ENCODE data around the gene SENP6. TPM values are rescaled to one million over a fixed set of nuclear protein-coding genes. Genes with fewer than 3 reads are reported as not detected.

SENP6 gene
- polyA plus RNA-seq, 1 donor from 2014 or later = 113 TPM

GRCh38 chr6:75759207-75759606 is 157.5 kb downstream of the SENP6 start:
- Histone ChIP-seq H3K9me2 (ENCODE audit: insufficient read depth, low read length) (no peaks in the 10 kb centered on the region), H3K9me3 (ENCODE audit: low read length) (no peaks in the 10 kb centered on the region), H3K27me3 (ENCODE audit: insufficient read depth, low read depth, low read length) (no peaks in the 10 kb centered on the region), H2AFZ (ENCODE audit: low read depth, low read length) (no peak overlapping the region), H3F3A (ENCODE audit: insufficient read depth, low read length, poor library complexity, severe bottlenecking) (no peaks in the 10 kb centered on the region), H3K4me3 (ENCODE audit: low read length) (no peak overlapping the region), H4K20me1 (ENCODE audit: insufficient read depth) (no peaks in the 10 kb centered on the region), H3K79me2 (replicated peaks; ENCODE audit: insufficient read depth, low read length) (peaks cover 7% of the 10 kb centered on the region), H3K4me2 (ENCODE audit: low read length) (no peak overlapping the region), H3K36me3 (ENCODE audit: insufficient read depth, low read length) (no peaks in the 10 kb centered on the region), H3K9ac (ENCODE audit: low read length) (no peak overlapping the region), H3K27ac (ENCODE audit: low read length) (no peak overlapping the region)
- TF ChIP-seq RAD21 (conservative IDR thresholded peaks at IDR 0.05) (no peak), MXI1 (conservative IDR thresholded peaks at IDR 0.05; ENCODE audit: poor library complexity, severe bottlenecking) (no peak), EP300 (conservative IDR thresholded peaks at IDR 0.05; ENCODE audit: poor library complexity, severe bottlenecking) (no peak), SMC3 (conservative IDR thresholded peaks at IDR 0.05; ENCODE audit: poor library complexity) (no peak), POLR2AphosphoS5 (IDR thresholded peaks at IDR 0.05) (no peak), CTCF (IDR thresholded peaks at IDR 0.05; ENCODE audit: poor library complexity, severe bottlenecking) (no peak), REST (IDR thresholded peaks at IDR 0.05; ENCODE audit: borderline replicate concordance) (no peak), TAF1 (IDR thresholded peaks at IDR 0.05; ENCODE audit: low read depth) (no peak), EZH2 (IDR thresholded peaks at IDR 0.05; ENCODE audit: borderline replicate concordance, insufficient read depth, low read length, poor library complexity, severe bottlenecking) (no peak)

GRCh38 chr6:75760320-75760719 is 158.6 kb downstream of the SENP6 start:
- Histone ChIP-seq H3K27me3 (ENCODE audit: insufficient read depth, low read depth, low read length) (no peaks in the 10 kb centered on the region), H3K9me3 (ENCODE audit: low read length) (no peaks in the 10 kb centered on the region), H3K9ac (ENCODE audit: low read length) (no peak overlapping the region), H4K20me1 (ENCODE audit: insufficient read depth) (no peaks in the 10 kb centered on the region), H3K9me2 (ENCODE audit: insufficient read depth, low read length) (no peaks in the 10 kb centered on the region), H3K4me2 (ENCODE audit: low read length) (no peak overlapping the region), H2AFZ (ENCODE audit: low read depth, low read length) (no peak overlapping the region), H3K36me3 (ENCODE audit: insufficient read depth, low read length) (no peaks in the 10 kb centered on the region), H3F3A (ENCODE audit: insufficient read depth, low read length, poor library complexity, severe bottlenecking) (no peaks in the 10 kb centered on the region), H3K4me3 (ENCODE audit: low read length) (no peak overlapping the region), H3K79me2 (replicated peaks; ENCODE audit: insufficient read depth, low read length) (peaks cover 7% of the 10 kb centered on the region), H3K27ac (ENCODE audit: low read length) (no peak overlapping the region)
- TF ChIP-seq RAD21 (conservative IDR thresholded peaks at IDR 0.05) (no peak), REST (IDR thresholded peaks at IDR 0.05; ENCODE audit: borderline replicate concordance) (no peak), CTCF (IDR thresholded peaks at IDR 0.05; ENCODE audit: poor library complexity, severe bottlenecking) (no peak), TAF1 (IDR thresholded peaks at IDR 0.05; ENCODE audit: low read depth) (no peak), SMC3 (conservative IDR thresholded peaks at IDR 0.05; ENCODE audit: poor library complexity) (no peak), MXI1 (conservative IDR thresholded peaks at IDR 0.05; ENCODE audit: poor library complexity, severe bottlenecking) (no peak), EZH2 (IDR thresholded peaks at IDR 0.05; ENCODE audit: borderline replicate concordance, insufficient read depth, low read length, poor library complexity, severe bottlenecking) (no peak), EP300 (conservative IDR thresholded peaks at IDR 0.05; ENCODE audit: poor library complexity, severe bottlenecking) (no peak), POLR2AphosphoS5 (IDR thresholded peaks at IDR 0.05) (no peak)

Data from neural cell (in vitro differentiated cells).